HepG2 (cell line): ENCODE results near the gene LRRC74B. TPM values are rescaled to one million over a fixed set of nuclear protein-coding genes. Genes with fewer than 3 reads are reported as not detected.

Experiments
- ATAC-seq: fragments of 200-7000 bp; cut with Tn5 transposase; 3 replicates; pipeline ENCODE4 v1.9.1; 2020; ENCODE audit warnings: mild to moderate bottlenecking, moderate library complexity
- BruUV-seq: library from RNA; stranded (reverse); fragments of 400-500 nt; replicated peaks from 2 replicates; lab custom pipeline; 2021; lab: Mats Ljungman, UMichigan
- CTCF ChIA-PET: fragments of 300-600 bp; formaldehyde crosslinking; extraction: SDS; loops from one replicate; lab custom pipeline; 2021; ENCODE audit warnings: low total read pairs, inconsistent platforms, low intra/inter-chr PET ratio; lab: Yijun Ruan, JAX
- POLR2A ChIA-PET: fragments of 350-600 bp; sonication (Branson Sonifier 250); formaldehyde crosslinking; loops from one replicate; lab custom pipeline; 2020; ENCODE audit warnings: antibody characterized with exemption, inconsistent platforms; lab: Yijun Ruan, JAX
- DNase-seq: peaks from one replicate; pipeline ENCODE4 v3.0.0-alpha.2; 2015; ENCODE audit warnings: low spot score
- FAIRE-seq: peaks from 3 replicates; lab custom pipeline; 2011; peaks lifted over from hg19 to GRCh38; lab: Jason Lieb, UNC
- H2AFZ ChIP-seq: one replicate; pipeline ENCODE4 v1.6.1; 2011; ENCODE audit warnings: low read length, inconsistent platforms
- H3K27ac ChIP-seq: fragments of 300-600 bp; 3 replicates; pipeline ENCODE4 v1.8.0; 2011; ENCODE audit warnings: mixed run types, mild to moderate bottlenecking, mixed read lengths, low read length, inconsistent platforms; ENCODE audit not compliant: insufficient read depth; ENCODE audit errors: extremely low read length
- H3K27me3 ChIP-seq, 2 experiments: fragments of 200-600 bp in 1 of 2; 2 replicates in 1 of 2; 3 replicates in 1 of 2; pipeline versions ENCODE4 v1.6.0 to v1.8.0; 2011; ENCODE audit warnings: low read length in 2 of 2, mild to moderate bottlenecking in 2 of 2, moderate library complexity in 2 of 2, inconsistent platforms in 1 of 2; ENCODE audit not compliant: insufficient read depth in 2 of 2, control insufficient read depth in 1 of 2
- H3K36me3 ChIP-seq, 2 experiments: fragments of 200-600 bp in 1 of 2; replicated peaks in 1 of 2; 2 replicates in 1 of 2; 3 replicates in 1 of 2; pipeline versions ENCODE4 v1.5.1 to v1.8.0; 2011; ENCODE audit warnings: low read length in 2 of 2, inconsistent platforms in 1 of 2; ENCODE audit not compliant: insufficient read depth in 2 of 2, control insufficient read depth in 1 of 2
- H3K4me1 ChIP-seq: 2 replicates; pipeline ENCODE4 v1.5.1; 2012; ENCODE audit warnings: low read length, inconsistent platforms; ENCODE audit not compliant: insufficient read depth
- H3K4me2 ChIP-seq: 2 replicates; pipeline ENCODE4 v1.6.0; 2011; ENCODE audit warnings: low read depth, low read length, inconsistent platforms
- H3K4me3 ChIP-seq, 3 experiments: fragments of 200-600 bp in 1 of 3; sonication (generic), shearing (Covaris generic) in 1 of 3; replicated peaks in 1 of 3; 2 replicates each; pipeline ENCODE4 v1.5.1; 2011 to 2016; ENCODE audit warnings: low read length in 3 of 3, inconsistent platforms in 2 of 3, low read depth in 2 of 3, mild to moderate bottlenecking in 2 of 3, control low read depth in 1 of 3, mixed read lengths in 1 of 3; ENCODE audit not compliant: insufficient read depth in 1 of 3
- H3K79me2 ChIP-seq: one replicate; pipeline ENCODE4 v1.6.1; 2011; ENCODE audit warnings: low read length, inconsistent platforms; ENCODE audit not compliant: insufficient read depth
- H3K9ac ChIP-seq: 2 replicates; pipeline ENCODE4 v1.6.0; 2011; ENCODE audit warnings: mild to moderate bottlenecking, low read depth, low read length, inconsistent platforms; ENCODE audit not compliant: insufficient read depth
- H3K9me3 ChIP-seq: 2 replicates; pipeline ENCODE4 v1.5.1; 2012; ENCODE audit warnings: mild to moderate bottlenecking, low read length
- H4K20me1 ChIP-seq: 2 replicates; pipeline ENCODE4 v1.6.0; 2011; ENCODE audit warnings: inconsistent platforms, mild to moderate bottlenecking, low read length, moderate library complexity; ENCODE audit not compliant: insufficient read depth
- CTCF ChIP-seq: sonication (generic); formaldehyde crosslinking; IDR thresholded peaks from 2 replicates; pipeline ENCODE4 v1.5.0; 2020; ENCODE audit warnings: mild to moderate bottlenecking, missing genetic modification reagents, moderate library complexity
- E2F5 ChIP-seq: sonication (generic); formaldehyde crosslinking; conservative IDR thresholded peaks from 2 replicates; pipeline ENCODE4 v1.4.0; 2020; ENCODE audit warnings: missing genetic modification reagents
- HNF4A ChIP-seq: sonication (generic); formaldehyde crosslinking; IDR thresholded peaks from 2 replicates; pipeline ENCODE4 v1.4.0; 2020; ENCODE audit warnings: missing genetic modification reagents
- MNT ChIP-seq: fragments of 450-650 bp; IDR thresholded peaks from 2 replicates; pipeline ENCODE4 v1.6.1; 2016
- NR2F1 ChIP-seq, 2 experiments: fragments of 450-650 bp in 1 of 2; formaldehyde crosslinking in 1 of 2; IDR thresholded peaks; 2 replicates each; pipeline versions ENCODE4 v1.5.0 to v1.6.1; 2016 to 2020; ENCODE audit warnings: mild to moderate bottlenecking in 1 of 2, missing compliant biosample characterization in 1 of 2, missing genetic modification reagents in 1 of 2, moderate library complexity in 1 of 2
- NRL ChIP-seq: sonication (generic); formaldehyde crosslinking; IDR thresholded peaks from 2 replicates; pipeline ENCODE4 v1.5.0; 2020; ENCODE audit warnings: missing genetic modification reagents, mild to moderate bottlenecking, moderate library complexity, borderline replicate concordance
- SMC3 ChIP-seq: IDR thresholded peaks from 2 replicates; pipeline ENCODE4 v1.6.1; 2011; ENCODE audit warnings: low read length, improper control_type of control experiment
- ZKSCAN8 ChIP-seq: IDR thresholded peaks from 2 replicates; pipeline ENCODE4 v1.6.1; 2016; ENCODE audit warnings: borderline replicate concordance, missing genetic modification reagents, missing compliant biosample characterization
- ZNF451 ChIP-seq: sonication (generic); formaldehyde crosslinking; IDR thresholded peaks from 2 replicates; pipeline ENCODE4 v1.5.0; 2020; ENCODE audit warnings: mild to moderate bottlenecking, missing genetic modification reagents
- ZNF552 ChIP-seq: sonication (generic); formaldehyde crosslinking; IDR thresholded peaks from 2 replicates; pipeline ENCODE4 v1.9.0; 2022; ENCODE audit warnings: missing genetic modification reagents, mild to moderate bottlenecking, borderline replicate concordance
- ZNF589 ChIP-seq: sonication (generic); formaldehyde crosslinking; conservative IDR thresholded peaks from 2 replicates; pipeline ENCODE4 v1.8.0; 2022; ENCODE audit warnings: mild to moderate bottlenecking, moderate library complexity, missing genetic modification reagents
- WGBS: methylation state at CpG from one replicate; pipeline ENCODE4 v1.1.6; 2017; ENCODE audit warnings: low lambda C conversion rate; 5-methylcytosine and 5-hydroxymethylcytosine counted together
- in situ Hi-C: cut with HindIII; loops from 2 replicates; pipeline ENCODE4 v1.10.0; 2017; ENCODE audit warnings: low pct_unique_long_range_greater_than_20kb; ENCODE audit not compliant: extremely low pct_ligation_motif_present
- intact Hi-C: fragments of 100-400 bp; cut with micrococcal nuclease; formaldehyde crosslinking; loops from one replicate; pipeline ENCODE4 v1.10.0; 2022; ENCODE audit not compliant: unreplicated experiment
- polyA plus RNA-seq, 8 experiments: library from polyadenylated mRNA; depleted of rRNA in 3 of 8; stranded (reverse) in 7 of 8; unstranded in 1 of 8; fragments of >200 nt; fragmentation: Illumina TruSeq in 4 of 8; extraction: Trizol in 4 of 8; gene quantifications; 2 replicates each; pipeline versions ENCODE4 v1.2.1 to v1.2.3, GENCODE V29; 2011 to 2016; ENCODE audit warnings: low read depth in 4 of 8, missing spikeins in 1 of 8, mixed read lengths in 1 of 8; ENCODE audit not compliant: insufficient read depth in 1 of 8
- total RNA-seq, 5 experiments: library from RNA; depleted of rRNA; stranded (reverse); fragments of >200 nt; fragmentation: Illumina TruSeq; extraction: Trizol; gene quantifications; 2 replicates each; pipeline ENCODE4 v1.2.3, GENCODE V29; 2016; ENCODE audit warnings: low read depth in 1 of 5

Gene LRRC74B
- total and polyA plus RNA-seq, 2 of the 13 experiments (the other 11 are each of a cell fraction or from before 2014, with no cell fraction given), result not detected

- CTCF ChIA-PET, result no interaction called here
- no peak overlapping the region for H3K4me2 ChIP-seq
- TF ChIP-seq NRL (CRISPR knock-in tag) (no peak), E2F5 (CRISPR knock-in tag) (no peak)
- no TSS peak for BruUV-seq
- H2AFZ ChIP-seq, result no peak overlapping the region
- no peaks in the 10 kb centered on the region for H3K79me2 ChIP-seq
- H3K9me3 ChIP-seq, result no peaks in the 10 kb centered on the region
- DNase-seq, result no peak
- no peak overlapping the region for H3K4me3 ChIP-seq
- peaks cover 0 to 9% of the 10 kb centered on the region in 2 experiments; a peak in 3 of 5 replicates for H3K27me3 ChIP-seq
- H3K4me1 ChIP-seq, result peaks cover 17% of the 10 kb centered on the region
- no peak for FAIRE-seq
- no peak overlapping the region for H3K9ac ChIP-seq
- no peak for ATAC-seq
- in situ Hi-C loops (no loop called here), intact Hi-C loops (no loop called here)
- 78% methylated on average over 4 of the region's 12 CpGs for WGBS
- no peaks in the 10 kb centered on the region for H3K36me3 ChIP-seq
- POLR2A ChIA-PET, result interaction anchor here (1.6 kb wide), 1 partner anchor 86 kb away, joined by 3 read pairs; the partner anchor contains the start of gene LZTR1
- no peaks in the 10 kb centered on the region for H4K20me1 ChIP-seq
- H3K27ac ChIP-seq, result no peak overlapping the region
Observed at GRCh38 chr22:21067901-21068680, 22.3 kb downstream of the LRRC74B start.

GRCh38 chr22:21068681-21069276 lies 23.0 kb downstream of the LRRC74B start:
- WGBS, result 6% methylated on average over 4 of the region's 4 CpGs
- Histone ChIP-seq H3K79me2 (no peaks in the 10 kb centered on the region), H3K9ac (no peak overlapping the region), H3K27me3 (peaks cover 0 to 16% of the 10 kb centered on the region in 2 experiments; a peak in 3 of 5 replicates), H4K20me1 (no peaks in the 10 kb centered on the region), H3K27ac (no peak overlapping the region), H3K4me1 (peaks cover 17% of the 10 kb centered on the region), H2AFZ (no peak overlapping the region), H3K36me3 (no peaks in the 10 kb centered on the region), H3K4me2 (no peak overlapping the region), H3K4me3 (no peak overlapping the region), H3K9me3 (no peaks in the 10 kb centered on the region)
- no peak for FAIRE-seq
- TF ChIP-seq ZNF589 (no peak), NR2F1 (CRISPR knock-in tag; IDR thresholded peaks at IDR 0.05) (no peak), ZKSCAN8 (CRISPR knock-in tag) (no peak), CTCF (CRISPR knock-in tag) (peak; percentile 43), MNT (no peak), SMC3 (peak; percentile 13; the same call in 1 of the 2 replicates), ZNF552 (no peak), ZNF451 (no peak), HNF4A (CRISPR knock-in tag) (peak; percentile 13; the same call in 1 of the 2 replicates)
- CTCF ChIA-PET, result no interaction called here
- POLR2A ChIA-PET, result interaction anchor here (1.6 kb wide), 1 partner anchor 86 kb away, joined by 3 read pairs; the partner anchor contains the start of gene LZTR1
- intact Hi-C loops (no loop called here), in situ Hi-C loops (no loop called here)
- no TSS peak for BruUV-seq
- no peak for DNase-seq
- ATAC-seq, result peak; percentile 63
